ENCODE measurements around the gene C6orf47. TPM values are rescaled to one million over a fixed set of nuclear protein-coding genes. Genes with fewer than 3 reads are reported as not detected.

C6orf47 gene
- total and polyA plus RNA-seq, 2 of the 13 experiments (the other 11 are each of a cell fraction or from before 2014, with no cell fraction given) = 1.7 to 18.1 TPM

- DNase-seq (ENCODE audit: low spot score) (no peak), FAIRE-seq (no peak), ATAC-seq (no peak)
- Histone ChIP-seq H3K79me2 (ENCODE audit: insufficient read depth, low read length) (peaks cover 21% of the 10 kb centered on the region), H3K4me1 (ENCODE audit: insufficient read depth, low read length) (peaks cover 31% of the 10 kb centered on the region), H3K27ac (ENCODE audit: extremely low read length, insufficient read depth, low read length) (no peak overlapping the region), H3K4me3 (replicated peaks in 1 of 3; ENCODE audit: insufficient read depth in 1 of 3, low read depth in 2 of 3, low read length in 3 of 3) (no peak overlapping the region), H3K9ac (ENCODE audit: insufficient read depth, low read depth, low read length) (no peak overlapping the region), H4K20me1 (ENCODE audit: insufficient read depth, low read length) (no peaks in the 10 kb centered on the region), H3K4me2 (ENCODE audit: low read depth, low read length) (no peak overlapping the region), H3K9me3 (ENCODE audit: low read length) (no peaks in the 10 kb centered on the region), H3K27me3 (ENCODE audit: control insufficient read depth in 1 of 2, insufficient read depth in 2 of 2, low read length in 2 of 2) (peaks cover 3 to 18% of the 10 kb centered on the region in 2 experiments; a peak in 3 of 5 replicates), H2AFZ (ENCODE audit: low read length) (no peak overlapping the region), H3K36me3 (replicated peaks in 1 of 2; ENCODE audit: control insufficient read depth in 1 of 2, insufficient read depth in 2 of 2, low read length in 2 of 2) (no peaks in the 10 kb centered on the region; a peak in 1 of 5 replicates)
- intact Hi-C loops (cut with micrococcal nuclease; ENCODE audit: unreplicated experiment) = no loop called here
- 51% methylated on average over 6 of the region's 6 CpGs for WGBS (ENCODE audit: low lambda C conversion rate)
- ChIA-PET CTCF (ENCODE audit: low intra/inter-chr PET ratio, low total read pairs) (no interaction called here), POLR2A (interaction anchor here (0.7 to 1.1 kb wide), 2 partner anchors 31 to 957 kb away, joined by 3 to 5 read pairs; partner anchors contain the start of gene CLIC1)
- TF ChIP-seq RELA (CRISPR knock-in tag; IDR thresholded peaks at IDR 0.05) (no peak), ARHGAP35 (CRISPR knock-in tag; IDR thresholded peaks at IDR 0.05; ENCODE audit: borderline replicate concordance) (no peak), HMGXB3 (CRISPR knock-in tag; IDR thresholded peaks at IDR 0.05; ENCODE audit: borderline replicate concordance) (no peak), HNF4G (IDR thresholded peaks at IDR 0.05; ENCODE audit: borderline replicate concordance, low read depth, low read length) (no peak), HNF4G (CRISPR knock-in tag; IDR thresholded peaks at IDR 0.05; ENCODE audit: borderline replicate concordance, low read depth) (no peak), ZNF136 (CRISPR knock-in tag; IDR thresholded peaks at IDR 0.05; ENCODE audit: low read depth) (no peak), CBX2 (IDR thresholded peaks at IDR 0.05; ENCODE audit: low read depth, low read length) (no peak), CBX2 (CRISPR knock-in tag; IDR thresholded peaks at IDR 0.05; ENCODE audit: low read depth) (no peak), KDM1A (CRISPR knock-in tag; IDR thresholded peaks at IDR 0.05) (no peak), NR2F6 (IDR thresholded peaks at IDR 0.05) (no peak), NR2F6 (CRISPR knock-in tag; IDR thresholded peaks at IDR 0.05) (no peak), ZNF33A (CRISPR knock-in tag; IDR thresholded peaks at IDR 0.05; ENCODE audit: borderline replicate concordance) (no peak), ZNF747 (CRISPR knock-in tag; IDR thresholded peaks at IDR 0.05; ENCODE audit: borderline replicate concordance) (no peak), ATF7 (IDR thresholded peaks at IDR 0.05) (no peak), ATF7 (CRISPR knock-in tag; IDR thresholded peaks at IDR 0.05) (no peak), HNRNPH1 (optimal IDR thresholded peaks at IDR 0.05; ENCODE audit: low read depth, low read length) (no peak)
- in situ Hi-C loops (cut with HindIII; ENCODE audit: extremely low pct_ligation_motif_present, low pct_unique_long_range_greater_than_20kb) = no loop called here
- no TSS peak for BruUV-seq (replicated peaks)
Observed at GRCh38 chr6:31705931-31706330, 45.4 kb upstream of the C6orf47 start.

Data from HepG2 (cell line).